Gastrocnemius medialis (tissue), 4 donors: Measurements from ENCODE around the gene SULT2B1. TPM values are rescaled to one million over a fixed set of nuclear protein-coding genes. Genes with fewer than 3 reads are reported as not detected.
A peak's percentile ranks its signal among the peaks of the same experiment; 100 is the strongest.

ENCODE experiments used
- ATAC-seq, 2 donors: fragments of 150-250 bp; one replicate each; pipeline ENCODE4 v1.9.1; 2016
- DNase-seq, 2 donors: peaks; one replicate each; pipeline ENCODE4 v3.0.0-alpha.2; 2019
- H3K27ac ChIP-seq, 4 donors: fragments of 200-600 bp; sonication (generic); 1 replicate in 1 of 4; 2 replicates in 3 of 4; pipeline ENCODE4 v1.5.1; 2016 to 2018; ENCODE audit warnings: mild to moderate bottlenecking in 2 of 4, moderate library complexity in 1 of 4
- H3K27me3 ChIP-seq, 3 donors: fragments of 200-600 bp; sonication (generic) in 2 of 3; 1 replicate in 1 of 3; 2 replicates in 2 of 3; pipeline versions ENCODE4 v1.5.1 to v1.6.0; 2016 to 2019; ENCODE audit warnings: mild to moderate bottlenecking in 1 of 3, moderate library complexity in 1 of 3
- H3K36me3 ChIP-seq, 2 donors: fragments of 200-600 bp; sonication (generic) in 1 of 2; one replicate each; pipeline ENCODE4 v1.5.1; 2017 to 2018
- H3K4me1 ChIP-seq, 2 donors: fragments of 200-600 bp; sonication (generic) in 1 of 2; one replicate each; pipeline ENCODE4 v1.5.1; 2016 to 2017; ENCODE audit warnings: mild to moderate bottlenecking in 2 of 2
- H3K4me3 ChIP-seq, 4 donors: fragments of 200-600 bp; sonication (generic) in 3 of 4; 1 replicate in 1 of 4; 2 replicates in 3 of 4; pipeline ENCODE4 v1.5.1; 2016 to 2019; ENCODE audit warnings: mild to moderate bottlenecking in 2 of 4
- H3K9me3 ChIP-seq, 3 donors: fragments of 200-600 bp; sonication (generic) in 2 of 3; 1 replicate in 1 of 3; 2 replicates in 2 of 3; pipeline ENCODE4 v1.5.1; 2016 to 2019
- POLR2A ChIP-seq, 2 donors: fragments of 450-650 bp; IDR thresholded peaks; one replicate each; pipeline ENCODE4 v1.6.1; 2017; ENCODE audit warnings: antibody characterized with exemption in 2 of 2, mild to moderate bottlenecking in 2 of 2, moderate library complexity in 2 of 2
- in situ Hi-C, 4 donors: fragments of 200-750 bp; cut with MboI; loops; one replicate each; pipeline versions ENCODE4 v1.15.0 to v1.8.0; 2017; ENCODE audit warnings: low sequenced_read_pairs in 4 of 4
- intact Hi-C: fragments of 100-400 bp; cut with DNase I; formaldehyde crosslinking; loops from one replicate; pipeline ENCODE4 v1.15.1; 2023; ENCODE audit warnings: low total_unique reads
- total RNA-seq, 4 donors: library from RNA; depleted of rRNA; stranded (reverse); fragments of >200 nt; gene quantifications; one replicate each; pipeline versions ENCODE4 v1.1.0 to v1.2.3, GENCODE V29; 2016
- TF ChIP-seq, protein P1 (sequence below), 5 experiments: fragments of 450-650 bp in 3 of 5; fragments of 200-600 bp in 2 of 5; sonication (generic) in 2 of 5; IDR thresholded peaks in 4 of 5; conservative IDR thresholded peaks in 1 of 5; 1 replicate in 4 of 5; 2 replicates in 1 of 5; pipeline ENCODE4 v1.5.1; 2016 to 2019; ENCODE audit warnings: antibody characterized with exemption in 5 of 5, mild to moderate bottlenecking in 3 of 5, moderate library complexity in 3 of 5

Gene SULT2B1
- total RNA-seq, 4 donors from 2014 or later = not detected

DNA sequence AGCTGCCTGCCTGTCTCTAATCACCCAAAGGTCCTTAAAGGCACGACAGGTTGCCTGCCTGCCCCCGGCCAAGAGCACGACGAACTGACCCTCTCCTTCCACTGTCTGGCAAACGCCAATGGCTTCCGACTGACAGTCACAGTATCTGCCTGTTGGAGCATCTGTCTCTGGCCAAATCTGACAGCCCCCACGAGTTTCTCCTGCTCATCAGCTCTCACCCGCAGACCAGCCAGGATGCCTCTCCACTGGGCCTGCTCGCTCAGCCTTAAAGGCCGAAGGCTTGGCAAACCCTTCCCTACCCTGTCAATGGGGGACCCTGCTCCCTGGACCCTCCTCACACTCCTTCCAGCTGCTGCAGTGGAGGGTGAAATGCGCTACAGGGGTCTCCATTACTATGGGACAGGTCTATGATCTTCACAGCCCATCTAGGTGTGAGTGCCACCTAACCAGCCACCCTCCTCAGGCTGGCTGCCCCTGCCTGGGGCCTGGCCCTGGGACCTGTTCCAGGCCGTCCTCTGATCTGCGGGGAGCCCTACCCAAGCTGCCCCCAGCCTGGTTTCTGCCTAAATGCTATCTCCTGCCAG is 62.0 kb downstream of the SULT2B1 start:
- H3K4me3 ChIP-seq = no peak overlapping the region
- TF ChIP-seq, protein P1, sequence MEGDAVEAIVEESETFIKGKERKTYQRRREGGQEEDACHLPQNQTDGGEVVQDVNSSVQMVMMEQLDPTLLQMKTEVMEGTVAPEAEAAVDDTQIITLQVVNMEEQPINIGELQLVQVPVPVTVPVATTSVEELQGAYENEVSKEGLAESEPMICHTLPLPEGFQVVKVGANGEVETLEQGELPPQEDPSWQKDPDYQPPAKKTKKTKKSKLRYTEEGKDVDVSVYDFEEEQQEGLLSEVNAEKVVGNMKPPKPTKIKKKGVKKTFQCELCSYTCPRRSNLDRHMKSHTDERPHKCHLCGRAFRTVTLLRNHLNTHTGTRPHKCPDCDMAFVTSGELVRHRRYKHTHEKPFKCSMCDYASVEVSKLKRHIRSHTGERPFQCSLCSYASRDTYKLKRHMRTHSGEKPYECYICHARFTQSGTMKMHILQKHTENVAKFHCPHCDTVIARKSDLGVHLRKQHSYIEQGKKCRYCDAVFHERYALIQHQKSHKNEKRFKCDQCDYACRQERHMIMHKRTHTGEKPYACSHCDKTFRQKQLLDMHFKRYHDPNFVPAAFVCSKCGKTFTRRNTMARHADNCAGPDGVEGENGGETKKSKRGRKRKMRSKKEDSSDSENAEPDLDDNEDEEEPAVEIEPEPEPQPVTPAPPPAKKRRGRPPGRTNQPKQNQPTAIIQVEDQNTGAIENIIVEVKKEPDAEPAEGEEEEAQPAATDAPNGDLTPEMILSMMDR (IDR thresholded peaks at IDR 0.05 in 4 of 5, conservative IDR thresholded peaks at IDR 0.05 in 1 of 5) = no peak
- TF ChIP-seq POLR2A (IDR thresholded peaks at IDR 0.05) = no peak
- intact Hi-C loops (loop anchor here (1.0 to 2.0 kb wide), 2 partner anchors 25 to 46 kb away; no protein-coding TSS in a partner anchor), in situ Hi-C loops (no loop called here)
- H3K27me3 ChIP-seq = no peaks in the 10 kb centered on the region
- H3K27ac ChIP-seq = peak overlapping the region; percentile 78 to 89 (median 84)
- peaks cover 27 to 46% of the 10 kb centered on the region in 2 donors for H3K4me1 ChIP-seq
- DNase-seq (no peak), ATAC-seq (no peak)
- H3K9me3 ChIP-seq = no peaks in the 10 kb centered on the region
- H3K36me3 ChIP-seq = peaks cover 3 to 29% of the 10 kb centered on the region in 2 donors

DNA sequence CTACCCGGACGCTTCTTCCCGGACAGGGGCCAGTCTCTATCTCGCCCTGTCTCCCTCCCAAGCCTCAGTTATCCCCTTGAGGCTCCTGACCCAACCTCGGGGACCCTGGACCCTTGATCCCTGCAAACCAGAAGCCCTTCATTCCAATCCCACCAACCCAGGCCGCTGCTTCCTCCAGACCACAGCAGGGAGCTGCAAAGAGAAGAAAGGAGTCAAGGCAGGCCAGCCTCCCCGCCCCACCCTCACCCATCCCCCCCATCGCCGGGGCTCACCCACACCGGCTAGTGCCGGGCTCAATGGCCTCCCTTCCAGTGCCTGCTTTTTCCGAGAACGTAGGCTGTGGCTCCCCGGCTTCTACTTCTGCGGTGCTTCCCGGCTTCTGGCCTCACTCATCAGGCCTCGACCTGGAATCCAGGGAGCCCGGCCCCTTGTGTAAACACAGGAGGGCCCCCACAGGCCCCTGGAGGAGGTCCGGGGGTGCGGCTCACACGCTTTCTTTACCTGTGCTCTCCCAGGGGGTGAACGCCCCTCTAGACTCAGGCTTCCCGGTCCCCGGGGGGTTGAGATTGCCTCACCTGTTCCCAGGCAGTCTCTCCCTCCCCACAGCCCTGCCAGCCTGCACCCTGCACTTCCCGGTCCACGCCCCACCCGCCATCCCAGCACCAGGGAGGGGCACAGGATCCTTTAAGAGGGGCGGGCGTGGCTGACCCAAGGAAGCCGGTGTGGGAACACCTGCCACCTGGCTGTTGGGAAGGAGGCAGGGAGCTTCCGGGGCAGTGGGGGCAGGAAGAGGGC is 62.7 kb downstream of the SULT2B1 start, which contains the start of gene FAM83E:
TSS of gene FAM83E (minus strand) at position 641 of the 795 bp plus-strand sequence. CDS start 1,704 bp downstream, outside the sequence.
- ATAC-seq (no peak), DNase-seq (peak in 1 of 2 donors; percentile 53)
- Histone ChIP-seq H3K4me1 (peaks cover 28 to 47% of the 10 kb centered on the region in 2 donors), H3K4me3 (no peak within 1 kb of the TSS), H3K27ac (peak within 1 kb of the TSS; percentile 78 to 89 (median 84)), H3K9me3 (no peaks in the 10 kb centered on the region), H3K36me3 (peaks cover 3 to 29% of the 10 kb centered on the region in 2 donors), H3K27me3 (no peaks in the 10 kb centered on the region)
- TF ChIP-seq, protein P1 (IDR thresholded peaks at IDR 0.05 in 4 of 5, conservative IDR thresholded peaks at IDR 0.05 in 1 of 5) = no peak
- TF ChIP-seq POLR2A (IDR thresholded peaks at IDR 0.05) = no peak
- in situ Hi-C loops = no loop called here
- intact Hi-C loops = no loop called here

DNA sequence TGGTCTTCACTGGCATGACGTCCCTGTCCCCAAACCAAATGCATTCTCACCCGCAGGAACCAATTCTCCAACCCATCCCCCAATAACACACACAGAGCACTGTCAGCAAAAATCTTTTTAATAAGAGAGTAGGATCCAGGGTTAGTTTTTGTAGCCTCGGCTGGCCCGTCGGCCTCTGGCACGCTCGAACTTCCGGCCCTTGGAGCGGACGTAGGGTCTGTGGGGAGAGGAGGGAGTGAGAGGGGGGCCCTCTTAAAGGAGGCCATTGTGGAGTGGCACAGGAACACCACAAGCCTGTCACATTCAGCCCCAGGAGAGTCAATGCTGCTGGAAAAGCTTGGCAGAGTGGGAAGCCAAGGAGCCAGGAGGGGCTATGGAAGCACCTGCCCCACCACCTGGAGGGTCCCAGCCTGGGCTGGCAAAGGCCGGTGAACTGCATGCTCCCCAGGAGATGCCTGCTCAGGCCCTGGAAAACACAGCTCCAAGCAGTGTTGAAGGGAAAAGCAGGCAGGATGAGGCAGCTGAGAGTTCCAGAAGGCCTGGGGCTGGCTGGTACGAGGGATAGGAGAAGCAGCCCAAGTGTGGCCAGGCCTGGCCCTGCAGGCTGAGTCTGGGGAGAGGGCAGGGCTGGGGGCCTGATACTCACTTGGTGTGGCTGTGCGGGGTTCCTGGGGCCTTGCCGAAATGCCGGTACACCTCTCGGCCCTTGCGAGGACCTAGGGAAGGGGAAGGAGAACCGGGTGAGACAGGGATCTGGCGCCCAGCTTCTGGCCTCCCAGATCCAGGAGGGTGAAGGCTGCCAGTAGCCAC is 63.5 kb downstream of the SULT2B1 start:
- Histone ChIP-seq H3K4me1 (peaks cover 34 to 55% of the 10 kb centered on the region in 2 donors), H3K4me3 (no peak overlapping the region), H3K27me3 (no peaks in the 10 kb centered on the region), H3K9me3 (no peaks in the 10 kb centered on the region), H3K36me3 (peaks cover 3 to 29% of the 10 kb centered on the region in 2 donors), H3K27ac (peak overlapping the region in 1 of 4 donors; percentile 89)
- intact Hi-C loops (no loop called here), in situ Hi-C loops (no loop called here)
- ATAC-seq = no peak
- TF ChIP-seq, protein P1 (IDR thresholded peaks at IDR 0.05 in 4 of 5, conservative IDR thresholded peaks at IDR 0.05 in 1 of 5) = no peak
- DNase-seq = no peak

DNA sequence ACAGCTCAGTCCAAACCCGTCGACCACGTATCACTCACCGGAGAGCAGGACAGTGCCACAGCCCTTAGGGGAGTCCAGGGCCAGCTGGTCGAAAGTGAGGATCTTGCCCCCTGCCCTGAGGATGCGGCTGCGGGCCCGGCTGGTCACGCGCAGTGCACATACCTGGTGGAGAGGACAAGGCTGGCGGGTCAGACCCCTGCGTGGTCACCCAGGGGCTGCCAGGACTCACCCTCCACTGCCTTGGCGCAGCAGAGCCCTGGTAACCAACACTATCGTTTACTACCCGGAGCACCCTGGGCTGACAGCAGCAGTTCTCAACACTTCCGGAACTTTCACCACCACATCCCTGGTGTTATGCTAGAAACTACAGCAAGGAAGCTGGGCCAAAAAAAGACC is 64.1 kb downstream of the SULT2B1 start:
- no peak for TF ChIP-seq POLR2A (IDR thresholded peaks at IDR 0.05)
- Histone ChIP-seq H3K27me3 (no peaks in the 10 kb centered on the region), H3K4me1 (peaks cover 34 to 55% of the 10 kb centered on the region in 2 donors), H3K4me3 (no peak overlapping the region), H3K36me3 (peaks cover 3 to 29% of the 10 kb centered on the region in 2 donors), H3K9me3 (no peaks in the 10 kb centered on the region), H3K27ac (peak overlapping the region in 1 of 4 donors; percentile 21)
- in situ Hi-C loops (no loop called here), intact Hi-C loops (no loop called here)
- DNase-seq (no peak), ATAC-seq (no peak)
